Cardiac muscle cell (in vitro differentiated cells and primary cell): ENCODE measurements around the gene FAM181A. TPM values are rescaled to one million over a fixed set of nuclear protein-coding genes. Genes with fewer than 3 reads are reported as not detected.

Source experiments
- DNase-seq, 2 donors: peaks; one replicate each; pipeline versions ENCODE4 v3.0.0 to v3.0.0-alpha.2; 2010 to 2017; ENCODE audit warnings: low read depth in 1 of 2, low spot score in 1 of 2
- H3K27ac ChIP-seq: fragments of 200-600 bp; sonication (generic); 2 replicates; pipeline ENCODE4 v1.5.1; 2016
- H3K27me3 ChIP-seq: fragments of 200-600 bp; sonication (generic); 2 replicates; pipeline ENCODE4 v1.6.0; 2016; ENCODE audit warnings: control low read depth
- H3K36me3 ChIP-seq: fragments of 200-600 bp; sonication (generic); 2 replicates; pipeline ENCODE4 v1.5.1; 2016; ENCODE audit warnings: control low read depth
- H3K4me1 ChIP-seq: fragments of 200-600 bp; sonication (generic); 2 replicates; pipeline ENCODE4 v1.8.1; 2017; ENCODE audit warnings: low read depth, mild to moderate bottlenecking, mixed run types
- H3K4me3 ChIP-seq: fragments of 200-600 bp; sonication (generic); 2 replicates; pipeline ENCODE4 v1.5.1; 2016; ENCODE audit warnings: mild to moderate bottlenecking
- H3K9me3 ChIP-seq: fragments of 200-600 bp; sonication (generic); 2 replicates; pipeline ENCODE4 v1.5.1; 2017; ENCODE audit warnings: low read depth, mild to moderate bottlenecking, control low read depth
- polyA plus RNA-seq: library from polyadenylated mRNA; unstranded; fragments of >200 nt; fragmentation: Nextera tagmentation; extraction: Ambion mirVana; gene quantifications from 2 replicates; pipeline ENCODE4 v1.2.1, GENCODE V29; 2016
- total RNA-seq: library from RNA; depleted of rRNA; stranded (reverse); fragments of >200 nt; gene quantifications from 2 replicates; pipeline ENCODE4 v1.2.3, GENCODE V29; 2016
- TF ChIP-seq, protein P1 (sequence below): IDR thresholded peaks from 2 replicates; pipeline ENCODE4 v1.5.1; 2012; ENCODE audit warnings: low read depth, mild to moderate bottlenecking, low read length

The FAM181A gene
- total and polyA plus RNA-seq, 2 experiments from 2014 or later: not detected

DNA sequence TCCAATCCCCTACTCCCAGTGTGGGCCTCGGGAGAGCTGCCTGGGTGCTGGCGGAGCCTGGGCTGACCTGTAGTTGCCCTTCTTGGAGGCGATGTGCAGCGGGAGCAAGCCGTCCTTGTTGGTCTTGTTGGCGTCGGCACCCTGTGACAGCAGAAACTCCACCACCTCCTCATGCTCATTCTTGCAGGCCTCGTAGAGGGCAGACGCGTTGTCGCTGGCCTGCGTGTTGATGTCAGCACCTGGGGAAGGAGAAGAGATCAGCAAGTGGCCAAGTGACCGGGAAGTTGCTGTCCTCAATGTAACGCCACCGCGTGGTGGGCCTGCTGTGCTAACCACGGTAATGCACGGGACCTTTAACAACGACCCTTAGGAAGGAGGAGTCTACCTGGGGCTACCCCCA is 20.1 kb downstream of the FAM181A start:
- H3K4me1 ChIP-seq: peaks cover 15% of the 10 kb centered on the region
- peak in 1 of 2 donors; percentile 15 for DNase-seq
- peaks cover 78% of the 10 kb centered on the region for H3K36me3 ChIP-seq
- H3K27me3 ChIP-seq: no peaks in the 10 kb centered on the region
- no peak overlapping the region for H3K4me3 ChIP-seq
- peak overlapping the region; percentile 73 for H3K27ac ChIP-seq
- TF ChIP-seq, protein P1, sequence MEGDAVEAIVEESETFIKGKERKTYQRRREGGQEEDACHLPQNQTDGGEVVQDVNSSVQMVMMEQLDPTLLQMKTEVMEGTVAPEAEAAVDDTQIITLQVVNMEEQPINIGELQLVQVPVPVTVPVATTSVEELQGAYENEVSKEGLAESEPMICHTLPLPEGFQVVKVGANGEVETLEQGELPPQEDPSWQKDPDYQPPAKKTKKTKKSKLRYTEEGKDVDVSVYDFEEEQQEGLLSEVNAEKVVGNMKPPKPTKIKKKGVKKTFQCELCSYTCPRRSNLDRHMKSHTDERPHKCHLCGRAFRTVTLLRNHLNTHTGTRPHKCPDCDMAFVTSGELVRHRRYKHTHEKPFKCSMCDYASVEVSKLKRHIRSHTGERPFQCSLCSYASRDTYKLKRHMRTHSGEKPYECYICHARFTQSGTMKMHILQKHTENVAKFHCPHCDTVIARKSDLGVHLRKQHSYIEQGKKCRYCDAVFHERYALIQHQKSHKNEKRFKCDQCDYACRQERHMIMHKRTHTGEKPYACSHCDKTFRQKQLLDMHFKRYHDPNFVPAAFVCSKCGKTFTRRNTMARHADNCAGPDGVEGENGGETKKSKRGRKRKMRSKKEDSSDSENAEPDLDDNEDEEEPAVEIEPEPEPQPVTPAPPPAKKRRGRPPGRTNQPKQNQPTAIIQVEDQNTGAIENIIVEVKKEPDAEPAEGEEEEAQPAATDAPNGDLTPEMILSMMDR: no peak
- no peaks in the 10 kb centered on the region for H3K9me3 ChIP-seq

DNA sequence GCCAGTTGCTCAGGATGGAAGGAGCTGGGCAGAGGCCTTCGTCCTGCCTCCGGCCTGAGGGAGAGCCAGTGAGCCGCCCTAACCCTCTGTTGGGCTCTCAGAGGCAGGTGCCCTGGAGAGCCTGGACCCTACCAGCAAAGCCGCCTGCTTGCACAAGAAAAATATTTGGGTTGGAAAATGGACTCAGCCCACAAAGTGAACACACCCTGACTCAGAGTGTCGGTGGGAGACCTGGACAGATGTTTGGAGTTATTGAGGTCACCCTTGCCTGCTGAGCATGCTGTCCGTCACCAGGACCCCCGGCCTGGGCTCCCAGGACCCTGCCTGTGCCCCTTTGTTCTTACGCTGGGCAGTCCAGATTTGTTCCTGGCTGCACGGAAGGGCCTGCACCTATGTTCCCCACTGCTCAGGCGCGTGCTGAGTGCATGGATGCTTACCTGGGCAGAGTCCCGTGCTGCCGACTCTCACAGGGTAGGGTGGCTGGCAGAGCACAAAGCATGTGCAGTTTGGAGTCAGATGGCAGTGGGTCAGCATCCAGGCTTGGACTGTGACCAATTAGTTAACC is 22.4 kb downstream of the FAM181A start:
- Histone ChIP-seq H3K4me3 (no peak overlapping the region), H3K27me3 (no peaks in the 10 kb centered on the region), H3K4me1 (peaks cover 25% of the 10 kb centered on the region), H3K9me3 (no peaks in the 10 kb centered on the region), H3K27ac (peak overlapping the region; percentile 50), H3K36me3 (peaks cover 57% of the 10 kb centered on the region)
- TF ChIP-seq, protein P1: no peak
- DNase-seq: no peak

DNA sequence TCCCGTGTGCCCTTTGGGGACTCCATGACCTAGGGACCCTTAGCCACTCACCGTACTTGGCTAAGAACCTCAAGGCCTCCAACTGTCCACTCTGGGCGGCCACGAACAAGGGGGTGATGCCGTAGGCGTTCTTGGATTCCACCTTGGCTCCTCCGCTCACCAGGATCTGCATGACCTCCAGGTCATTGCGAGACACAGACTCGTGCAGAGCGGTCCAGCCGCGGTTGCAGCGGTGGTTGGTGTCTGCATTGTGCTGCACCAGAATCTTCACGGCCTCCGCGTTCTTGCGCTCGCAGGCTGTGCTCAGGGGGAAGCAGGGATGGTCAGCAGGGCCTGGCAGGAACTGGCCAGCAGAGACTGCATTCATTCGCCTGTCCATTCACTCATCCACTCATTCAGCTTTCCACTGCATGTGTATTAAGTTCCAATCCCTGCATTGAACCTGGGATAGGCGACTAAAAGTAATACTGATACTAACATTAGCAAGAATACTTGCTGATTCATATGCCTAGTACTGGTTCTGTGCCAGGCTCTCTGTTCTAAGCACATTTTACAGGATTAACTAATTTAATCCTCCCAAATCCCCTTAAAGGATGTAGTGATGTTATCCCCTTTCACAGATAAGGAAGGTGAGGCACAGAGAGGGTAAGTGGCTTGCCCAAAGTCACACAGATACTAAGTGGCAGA is 23.9 kb downstream of the FAM181A start:
- H3K27ac ChIP-seq: peak overlapping the region; percentile 53
- DNase-seq: no peak
- peaks cover 50% of the 10 kb centered on the region for H3K36me3 ChIP-seq
- H3K9me3 ChIP-seq: no peaks in the 10 kb centered on the region
- peaks cover 26% of the 10 kb centered on the region for H3K4me1 ChIP-seq
- TF ChIP-seq, protein P1: no peak
- H3K4me3 ChIP-seq: no peak overlapping the region
- H3K27me3 ChIP-seq: no peaks in the 10 kb centered on the region

DNA sequence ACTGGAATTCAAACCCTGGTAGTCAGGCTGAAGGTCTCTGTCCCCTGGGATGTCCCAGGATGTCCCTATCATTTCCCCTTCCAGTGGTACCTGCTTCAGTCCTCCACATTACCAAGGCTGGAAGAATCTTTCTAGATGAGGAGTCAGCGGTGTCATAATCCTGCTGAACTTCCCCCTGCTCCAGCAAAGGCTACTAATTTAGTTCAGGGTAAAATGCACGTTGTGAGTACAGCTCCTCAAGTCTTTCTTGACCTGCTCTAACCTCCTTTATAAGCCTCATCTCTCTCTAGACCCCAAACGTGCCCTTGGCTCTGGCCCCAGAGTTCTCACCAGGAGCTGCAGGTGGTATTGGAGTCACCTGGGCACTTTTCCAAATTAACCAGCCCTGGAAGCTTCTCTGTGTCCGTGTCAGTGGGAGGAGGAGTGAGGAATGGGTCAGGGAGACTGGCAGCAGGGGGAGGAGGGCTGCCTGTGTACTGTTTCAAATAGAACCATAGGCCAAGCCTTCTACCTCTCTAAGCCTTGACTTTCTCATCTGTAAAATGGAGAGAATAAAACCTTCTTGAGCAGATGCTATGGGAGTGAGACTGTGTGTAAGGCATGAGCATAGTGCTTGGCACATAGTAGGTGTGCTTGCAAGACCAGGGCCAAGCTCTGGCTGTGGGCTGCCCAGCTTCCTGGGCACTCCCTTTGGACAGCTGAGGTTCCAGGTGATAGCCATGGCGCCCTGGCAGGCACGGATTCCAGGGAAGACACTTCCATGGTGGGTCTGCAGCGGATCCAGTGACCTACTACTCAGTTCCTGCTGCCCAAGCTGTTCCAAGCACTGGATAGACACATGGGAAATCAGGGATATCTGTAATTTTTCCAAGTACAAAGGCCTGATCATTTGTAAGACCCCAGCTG is 24.7 kb downstream of the FAM181A start:
- DNase-seq: no peak
- TF ChIP-seq, protein P1: no peak
- H3K27ac ChIP-seq: peak overlapping the region; percentile 95

DNA sequence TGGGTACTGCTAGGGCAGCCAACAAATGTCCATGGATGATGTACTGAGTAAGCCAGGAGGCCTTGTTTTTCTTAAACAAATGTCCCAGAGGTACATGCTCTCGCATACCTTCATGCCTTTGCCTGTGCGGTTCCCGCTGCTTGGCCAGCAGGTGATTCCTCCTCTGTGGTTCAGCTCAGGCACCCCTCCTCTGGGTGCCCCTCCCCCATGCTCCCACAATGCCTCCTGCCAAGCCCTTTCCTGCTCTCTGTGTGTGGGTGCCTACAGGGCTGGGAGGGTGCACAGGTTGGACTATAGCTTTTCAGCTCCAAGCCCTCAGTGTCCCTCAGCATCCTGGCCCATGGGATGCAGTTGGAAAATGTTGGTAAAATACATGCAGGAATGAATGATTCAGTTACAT is 25.7 kb downstream of the FAM181A start:
- DNase-seq: no peak
- Histone ChIP-seq H3K27ac (peak overlapping the region; percentile 95), H3K4me3 (no peak overlapping the region), H3K27me3 (no peaks in the 10 kb centered on the region), H3K9me3 (no peaks in the 10 kb centered on the region), H3K4me1 (peaks cover 42% of the 10 kb centered on the region), H3K36me3 (peaks cover 36% of the 10 kb centered on the region)
- TF ChIP-seq, protein P1: no peak

More for the DNA sequence above, 24.7 kb downstream of the FAM181A start:
- Histone ChIP-seq H3K9me3 (no peaks in the 10 kb centered on the region), H3K36me3 (peaks cover 42% of the 10 kb centered on the region), H3K4me3 (no peak overlapping the region), H3K4me1 (peaks cover 33% of the 10 kb centered on the region), H3K27me3 (no peaks in the 10 kb centered on the region)
